Heart left ventricle (tissue), 16 donors: ENCODE results near the gene QSOX2. TPM values are rescaled to one million over a fixed set of nuclear protein-coding genes. Genes with fewer than 3 reads are reported as not detected.

Experiments
- ATAC-seq, 4 donors: fragments of 200-7000 bp; cut with Tn5 transposase; one replicate each; pipeline ENCODE4 v1.9.1; 2020 to 2022; ENCODE audit warnings: moderate library complexity in 4 of 4, mild to moderate bottlenecking in 3 of 4, moderate number of reproducible peaks in 1 of 4
- DNase-seq, 5 donors: peaks; one replicate each; pipeline ENCODE4 v3.0.0-alpha.2; 2020
- H3K27ac ChIP-seq, 12 donors: fragments of 200-600 bp; sonication (generic) in 4 of 12; one replicate each; pipeline versions ENCODE4 v1.5.0 to v1.8.0; 2016 to 2022; ENCODE audit warnings: mild to moderate bottlenecking in 2 of 12
- H3K27me3 ChIP-seq, 9 donors: fragments of 200-600 bp; sonication (generic) in 2 of 9; one replicate each; pipeline versions ENCODE4 v1.5.1 to v1.8.0; 2016 to 2022; ENCODE audit warnings: mild to moderate bottlenecking in 3 of 9
- H3K36me3 ChIP-seq, 9 donors: fragments of 200-600 bp; sonication (generic) in 2 of 9; one replicate each; pipeline versions ENCODE4 v1.5.0 to v1.8.0; 2018 to 2022; ENCODE audit warnings: mild to moderate bottlenecking in 2 of 9
- H3K4me1 ChIP-seq, 12 donors: fragments of 200-600 bp; sonication (generic) in 4 of 12; one replicate each; pipeline versions ENCODE4 v1.5.0 to v1.8.0; 2016 to 2022; ENCODE audit warnings: mild to moderate bottlenecking in 3 of 12
- H3K4me3 ChIP-seq, 12 donors: fragments of 200-600 bp; sonication (generic) in 4 of 12; one replicate each; pipeline versions ENCODE4 v1.5.0 to v1.8.0; 2017 to 2022; ENCODE audit warnings: mild to moderate bottlenecking in 9 of 12, moderate library complexity in 4 of 12
- H3K9me3 ChIP-seq, 12 donors: fragments of 200-600 bp; sonication (generic) in 4 of 12; one replicate each; pipeline versions ENCODE4 v1.5.0 to v1.8.0; 2016 to 2022; ENCODE audit warnings: mild to moderate bottlenecking in 1 of 12
- POLR2A ChIP-seq, 2 donors: fragments of 450-650 bp; IDR thresholded peaks; one replicate each; pipeline ENCODE4 v1.6.1; 2017; ENCODE audit warnings: antibody characterized with exemption in 2 of 2, mild to moderate bottlenecking in 2 of 2, moderate library complexity in 2 of 2
- WGBS, 4 donors: extraction: QIAGEN DNeasy Blood & Tissue Kit in 2 of 4; methylation state at CpG; one replicate each; pipeline versions ENCODE4 v1.1.5 to v1.1.7; 2013 to 2018; 5-methylcytosine and 5-hydroxymethylcytosine counted together
- intact Hi-C, 10 donors: fragments of 100-400 bp; cut with DNase I; formaldehyde crosslinking; loops; one replicate each; pipeline versions ENCODE4 v1.11.1 to v1.14.2; 2022
- polyA plus RNA-seq, 2 donors: library from polyadenylated mRNA; stranded (reverse); fragments of 200-250 nt; gene quantifications; one replicate each; pipeline ENCODE4 v1.2.3, GENCODE V29; 2013
- total RNA-seq, 9 donors: library from RNA; depleted of rRNA in 2 of 9; stranded (reverse); fragments of >200 nt in 2 of 9; fragmentation: NEBNext Ultra II Directional in 3 of 9; extraction: Animal tissue kit (Norgen Biotek cat#: 25700) in 3 of 9; gene quantifications; one replicate each; pipeline versions ENCODE4 v1.1.0 to v1.2.4, GENCODE V29; 2016 to 2023
- TF ChIP-seq, protein P1 (sequence below), 12 donors: fragments of 200-600 bp; sonication (generic) in 4 of 12; IDR thresholded peaks; one replicate each; pipeline versions ENCODE4 v1.5.0 to v1.8.0; 2018 to 2022; ENCODE audit warnings: antibody characterized with exemption in 12 of 12, mild to moderate bottlenecking in 5 of 12
- donor health status: ischemic (EF 13 %, LVEDD 7.1; RV severe dilation, severe dysfunction).
- donor health status: healthy with polysubstance abuse.
- donor health status: DM: no; HTN: yes; CAD: no.
- donor health status: DM: no; HTN: no; CAD: no.
- donor health status: ischemic (EF 25% LVEDD 6.9; RV normal size, moderate dysfunction).
- donor health status: ischemic (EF 25% LVEDD 5.7; RV mildly dilated, moderate dysfunction).
- donor health status: healthy.
- donor health status: DM: yes; HTN: yes; CAD: no.
- donor health status: ischemic (EF 35%, LVEDD 5.7; RV mildly dilated, moderate dysfunction).
- donor health status: nonischemic (EF 11% LVEDD 7.7; RV severe dilation, severe dysfunction).
- donor health status: DM: yes; HTN: yes; CAD: no.
- donor health status: PGD.
- donor health status: ischemic (EF 29% LVEDD 5.4; RV normal size, mild dysfunction).
- donor health status: nonischemic (EF 23%, LVEDD 6.1; RV moderate dilation, normal function).

The QSOX2 gene
- total and polyA plus RNA-seq, 11 donors: 4.3 to 9.9 (median 5.9) TPM

DNA sequence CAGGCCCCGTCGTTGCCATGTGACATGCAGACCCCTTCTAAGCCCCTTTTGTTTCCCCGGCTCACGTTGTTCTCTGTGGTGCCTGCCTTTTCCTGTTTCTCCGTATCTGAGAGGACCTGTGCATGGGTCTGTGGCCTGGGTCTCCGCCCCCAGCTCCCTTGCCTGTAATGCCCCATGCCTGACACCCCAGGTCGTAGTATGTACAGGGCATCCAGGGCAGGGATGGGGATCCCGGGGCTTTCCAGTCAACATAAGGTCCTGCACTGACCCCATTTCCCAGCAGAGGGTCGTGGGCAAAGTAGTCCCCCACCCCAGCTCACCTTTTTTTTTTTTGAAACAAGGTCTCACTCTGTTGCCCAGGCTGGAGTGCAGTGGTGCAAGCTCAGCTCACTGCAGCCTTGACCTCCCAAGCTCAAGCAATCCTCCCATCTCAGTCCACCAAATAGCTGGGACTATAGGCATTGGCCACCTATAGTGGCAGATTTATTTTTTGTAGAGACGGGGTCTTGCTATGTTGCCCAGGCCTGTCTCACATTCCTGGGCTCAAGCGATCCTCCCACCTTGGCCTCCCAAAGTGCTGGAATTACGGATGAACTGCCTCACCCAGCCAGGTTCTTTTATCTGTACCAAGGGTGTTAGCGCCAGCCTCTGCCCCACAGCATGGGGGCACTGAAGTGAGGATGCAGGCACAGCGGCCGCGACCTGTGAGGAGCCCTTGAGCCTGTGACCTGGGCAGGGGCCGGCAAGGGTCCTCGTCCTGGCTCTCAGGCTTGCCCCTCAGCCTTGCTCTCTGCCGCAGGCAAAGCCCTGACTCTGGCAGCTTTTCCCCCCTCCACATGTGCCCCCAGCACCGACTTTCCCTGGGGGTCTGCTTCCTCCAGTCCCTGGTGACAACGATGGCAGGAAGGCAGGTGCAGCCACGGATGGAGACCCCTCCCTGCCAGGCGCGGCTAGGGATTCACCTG is 19.1 kb upstream of the QSOX2 start:
- Histone ChIP-seq H3K36me3 (no peaks in the 10 kb centered on the region), H3K9me3 (no peaks in the 10 kb centered on the region), H3K4me1 (peaks cover 0 to 10% (median 6%) of the 10 kb centered on the region in 12 donors), H3K4me3 (no peak overlapping the region), H3K27me3 (peaks cover 0 to 9% (median 0%) of the 10 kb centered on the region in 9 donors), H3K27ac (no peak overlapping the region)
- WGBS, 4 donors: 75 to 83% (median 81%) methylated on average over 20 to 24 of the region's 24 CpGs
- DNase-seq (peak in 1 of 5 donors; percentile 54), ATAC-seq (no peak)
- TF ChIP-seq, protein P1, sequence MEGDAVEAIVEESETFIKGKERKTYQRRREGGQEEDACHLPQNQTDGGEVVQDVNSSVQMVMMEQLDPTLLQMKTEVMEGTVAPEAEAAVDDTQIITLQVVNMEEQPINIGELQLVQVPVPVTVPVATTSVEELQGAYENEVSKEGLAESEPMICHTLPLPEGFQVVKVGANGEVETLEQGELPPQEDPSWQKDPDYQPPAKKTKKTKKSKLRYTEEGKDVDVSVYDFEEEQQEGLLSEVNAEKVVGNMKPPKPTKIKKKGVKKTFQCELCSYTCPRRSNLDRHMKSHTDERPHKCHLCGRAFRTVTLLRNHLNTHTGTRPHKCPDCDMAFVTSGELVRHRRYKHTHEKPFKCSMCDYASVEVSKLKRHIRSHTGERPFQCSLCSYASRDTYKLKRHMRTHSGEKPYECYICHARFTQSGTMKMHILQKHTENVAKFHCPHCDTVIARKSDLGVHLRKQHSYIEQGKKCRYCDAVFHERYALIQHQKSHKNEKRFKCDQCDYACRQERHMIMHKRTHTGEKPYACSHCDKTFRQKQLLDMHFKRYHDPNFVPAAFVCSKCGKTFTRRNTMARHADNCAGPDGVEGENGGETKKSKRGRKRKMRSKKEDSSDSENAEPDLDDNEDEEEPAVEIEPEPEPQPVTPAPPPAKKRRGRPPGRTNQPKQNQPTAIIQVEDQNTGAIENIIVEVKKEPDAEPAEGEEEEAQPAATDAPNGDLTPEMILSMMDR (IDR thresholded peaks at IDR 0.05): no peak
- no peak for TF ChIP-seq POLR2A (IDR thresholded peaks at IDR 0.05)
- intact Hi-C loops: loop anchor here in 2 of 10 donors (5.0 kb wide), 2 partner anchors 92 to 97 kb away; no protein-coding TSS in a partner anchor

DNA sequence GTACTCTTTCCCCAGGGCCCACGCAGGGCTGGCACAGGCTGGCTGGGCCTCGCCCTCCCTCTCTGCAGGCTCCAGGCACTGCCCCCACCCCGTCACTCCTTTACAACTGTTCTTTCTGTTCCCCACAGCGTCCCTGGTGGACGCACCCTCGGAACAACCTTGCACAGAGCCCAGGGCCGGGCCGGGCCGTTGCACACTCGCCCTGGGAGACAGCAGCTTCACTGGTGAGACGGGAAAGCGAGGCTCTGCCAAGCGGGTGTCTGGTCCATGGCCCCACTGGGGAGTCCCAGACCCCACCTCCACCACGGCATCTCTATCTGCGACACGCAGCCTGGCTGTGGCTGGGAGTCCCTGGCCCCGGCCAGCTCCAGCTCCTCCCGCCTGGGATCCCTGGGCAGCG is 18.4 kb upstream of the QSOX2 start:
- 75 to 90% (median 85%) methylated on average over 16 to 19 of the region's 19 CpGs for WGBS, 4 donors
- TF ChIP-seq POLR2A (IDR thresholded peaks at IDR 0.05): no peak
- TF ChIP-seq, protein P1 (IDR thresholded peaks at IDR 0.05): no peak

DNA sequence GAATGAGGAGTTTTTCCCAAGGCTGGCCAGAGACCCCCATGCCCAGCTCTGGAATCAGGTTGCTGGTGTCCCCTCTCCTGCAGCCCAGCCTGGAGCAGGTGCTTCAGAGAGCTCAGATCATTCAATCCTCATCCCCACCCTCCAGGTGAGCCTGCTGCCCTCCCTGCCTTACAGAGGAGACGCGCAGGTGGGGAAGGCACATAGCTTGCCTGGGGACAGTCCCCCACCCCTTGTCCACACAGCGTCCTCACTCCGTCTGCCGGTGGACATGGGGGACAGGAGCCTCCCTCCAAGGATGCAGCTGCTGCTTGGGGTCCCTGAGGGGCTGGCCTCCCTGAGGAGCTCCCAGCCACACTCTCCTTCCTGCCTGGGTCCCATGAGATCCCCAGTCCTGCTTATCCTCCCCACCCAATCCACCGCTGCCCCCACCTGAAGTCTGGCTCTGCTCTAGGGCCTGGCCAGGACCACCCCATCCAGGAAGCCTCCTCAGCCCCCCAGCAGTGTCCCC is 17.1 kb upstream of the QSOX2 start:
- H3K36me3 ChIP-seq: no peaks in the 10 kb centered on the region
- no peak for ATAC-seq
- no peak overlapping the region for H3K4me3 ChIP-seq
- TF ChIP-seq, protein P1 (IDR thresholded peaks at IDR 0.05): no peak
- no peak for TF ChIP-seq POLR2A (IDR thresholded peaks at IDR 0.05)
- WGBS, 4 donors: 80 to 88% (median 85%) methylated on average over 4 to 6 of the region's 6 CpGs
- H3K27me3 ChIP-seq: peaks cover 0 to 5% (median 0%) of the 10 kb centered on the region in 9 donors
- peak in 1 of 5 donors; percentile 45 for DNase-seq
- H3K27ac ChIP-seq: no peak overlapping the region
- peaks cover 0 to 9% (median 4%) of the 10 kb centered on the region in 12 donors for H3K4me1 ChIP-seq
- intact Hi-C loops: no loop called here
- no peaks in the 10 kb centered on the region for H3K9me3 ChIP-seq

More for the DNA sequence above, 18.4 kb upstream of the QSOX2 start:
- Histone ChIP-seq H3K9me3 (no peaks in the 10 kb centered on the region), H3K27ac (no peak overlapping the region), H3K4me3 (no peak overlapping the region), H3K27me3 (peaks cover 0 to 2% (median 0%) of the 10 kb centered on the region in 9 donors), H3K4me1 (peaks cover 0 to 10% (median 6%) of the 10 kb centered on the region in 12 donors), H3K36me3 (no peaks in the 10 kb centered on the region)
- DNase-seq: peak in 1 of 5 donors; percentile 51
- intact Hi-C loops: no loop called here
- ATAC-seq: no peak
